DMS79 (cell line): ENCODE results near the gene EFNB2.

Source experiments
- DNase-seq: peaks from one replicate; lab custom pipeline; 2025; lab: John Stamatoyannopoulos, UW

Gene EFNB2

DNA sequence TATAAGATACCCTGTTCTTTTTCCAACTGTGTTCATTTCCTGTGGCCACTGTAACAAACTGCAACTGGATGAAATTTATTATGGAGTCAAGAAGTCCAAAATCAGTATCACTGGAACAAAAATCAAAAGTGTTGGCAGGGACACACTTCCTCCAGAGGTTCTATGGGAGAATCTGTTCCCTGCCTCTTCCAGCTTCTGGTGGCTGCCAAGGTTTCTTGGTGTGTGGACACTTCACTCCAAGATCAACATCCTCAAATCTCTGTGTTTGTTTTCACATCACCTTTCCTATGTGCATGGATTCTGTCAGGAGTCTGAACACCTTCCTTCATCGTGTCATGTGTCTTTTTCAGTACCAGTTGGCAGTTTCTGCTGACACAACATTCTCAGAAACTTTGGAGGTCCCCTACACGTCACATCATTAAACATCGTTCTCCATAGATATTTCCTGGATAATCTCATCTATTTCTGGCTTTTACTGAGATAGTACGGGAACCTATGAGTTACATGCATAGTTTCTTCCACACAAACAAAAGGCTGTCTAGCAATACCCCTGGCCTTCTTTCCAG, 15.2 kb upstream of the EFNB2 start:
- no peak for DNase-seq

DNA sequence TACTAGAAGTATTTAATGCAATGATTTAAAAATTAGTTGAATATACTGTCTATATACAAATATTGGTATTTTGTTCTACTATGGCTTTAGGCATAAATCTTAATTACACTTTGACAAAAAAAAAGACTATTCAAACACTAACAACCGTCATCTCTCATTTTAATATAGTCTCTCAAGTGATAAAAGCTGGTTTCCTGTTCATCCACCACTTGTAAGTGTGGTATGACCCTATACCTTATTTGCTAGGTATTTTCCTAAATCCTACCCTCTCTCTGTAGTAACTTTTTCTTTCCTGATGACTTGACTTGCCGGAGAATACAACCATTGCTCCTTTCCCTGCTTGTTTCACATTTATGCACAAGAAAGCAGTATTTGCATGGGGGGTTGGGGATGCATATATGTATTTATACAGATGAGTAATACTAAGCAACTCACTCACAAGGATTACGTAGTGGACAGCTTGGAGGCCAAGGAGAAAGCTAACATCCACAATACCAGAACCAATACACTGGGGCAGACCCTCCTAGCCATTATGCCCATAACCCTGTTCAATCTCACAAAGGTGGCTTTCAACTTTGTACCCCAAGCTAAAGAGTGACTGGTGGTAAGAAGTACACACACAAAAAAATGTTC, 12.7 kb upstream of the EFNB2 start:
- no peak for DNase-seq

GRCh38 chr13:106541826-106542225, 6.4 kb upstream of the EFNB2 start:
- no peak for DNase-seq

DNA sequence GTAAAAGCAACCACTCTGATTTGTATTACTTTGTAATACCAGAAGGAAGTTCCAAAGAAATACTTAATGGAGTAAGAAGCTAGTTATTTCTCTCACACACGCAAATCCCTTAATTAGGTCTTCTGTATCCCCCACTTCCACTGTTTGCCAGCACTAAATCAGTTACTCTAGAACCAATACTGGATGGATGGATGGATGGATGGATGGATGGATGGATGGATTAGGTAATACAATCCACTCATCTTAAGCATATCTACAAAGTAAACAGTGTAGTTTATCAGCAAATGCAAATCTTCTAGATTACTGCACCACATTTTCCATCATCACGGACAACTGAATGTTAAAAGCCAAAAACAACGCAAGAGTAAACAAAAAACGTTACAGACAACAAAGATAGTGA, 5.2 kb upstream of the EFNB2 start:
- no peak for DNase-seq

DNA sequence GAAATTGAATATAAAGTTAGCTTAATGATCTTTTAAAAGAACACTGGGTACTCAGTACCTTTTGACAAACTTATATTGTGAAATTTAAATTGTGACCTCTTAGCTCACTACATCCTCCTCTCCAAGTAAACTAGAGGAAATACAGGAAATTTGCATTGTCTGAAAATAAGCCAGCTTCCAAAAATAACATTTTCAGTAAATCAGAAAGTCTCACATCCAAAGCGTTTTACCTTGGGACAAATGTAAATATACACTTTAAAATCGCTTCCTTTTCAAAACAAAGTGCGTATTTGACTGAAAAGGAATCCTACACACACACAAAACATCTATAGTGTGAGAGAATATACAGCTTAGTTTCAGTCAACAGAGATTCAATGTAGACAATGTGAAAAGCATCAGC, 2.1 kb upstream of the EFNB2 start:
- no peak for DNase-seq

- DNase-seq: peak; percentile 75
These were observed 977 bp upstream of the EFNB2 start for GRCh38 chr13:106536244-106537034.

DNA sequence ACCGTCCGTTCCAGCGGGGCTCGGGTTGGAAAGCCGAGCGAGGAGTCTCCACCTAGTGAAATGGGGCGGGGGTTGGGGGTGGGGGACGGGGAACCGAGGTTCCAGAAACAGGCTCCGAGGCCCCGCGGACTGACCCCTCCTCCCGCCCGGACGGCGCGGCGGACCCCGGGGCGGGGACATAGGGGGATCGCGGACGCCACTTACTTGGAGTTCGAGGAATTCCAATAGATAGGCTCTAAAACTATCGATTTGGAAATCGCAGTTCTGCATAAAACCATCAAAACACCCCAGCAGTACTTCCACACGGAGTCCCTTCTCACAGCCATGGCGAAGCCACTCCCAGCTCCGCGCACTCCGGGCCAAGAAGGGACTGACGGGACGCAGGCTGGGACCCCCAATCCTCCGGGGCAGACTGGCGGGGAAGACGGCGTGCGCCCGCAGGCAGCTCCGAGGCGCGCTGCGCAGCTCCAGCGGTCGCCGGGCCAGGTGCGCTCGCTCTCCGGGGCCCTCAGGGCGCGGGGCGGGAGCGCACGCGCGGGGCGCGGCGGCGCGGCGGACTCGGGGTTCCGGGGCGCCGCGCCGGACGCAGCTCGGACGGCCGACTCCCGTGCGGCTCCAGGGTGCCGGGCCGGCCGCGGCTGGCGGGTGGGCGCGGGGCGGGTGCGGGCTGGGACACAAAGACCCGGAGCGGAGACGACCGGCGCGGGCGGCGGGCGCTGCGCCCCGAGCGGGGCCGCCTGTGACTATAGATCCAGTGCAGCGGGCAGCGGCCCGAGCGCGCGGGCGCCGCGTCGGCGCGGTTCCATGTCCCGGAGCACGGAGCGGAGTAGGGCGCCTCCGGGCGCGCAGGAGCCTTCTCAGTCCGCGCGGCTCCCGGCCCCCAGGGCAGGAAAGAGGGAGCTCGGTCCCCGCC, 567 bp downstream of the EFNB2 start:
- peak; percentile 7 for DNase-seq

- DNase-seq: peak; percentile 48
These were observed 1.4 kb downstream of the EFNB2 start for GRCh38 chr13:106533943-106534638.

GRCh38 chr13:106533101-106533942, 2.1 kb downstream of the EFNB2 start:
- peak; percentile 41 for DNase-seq

GRCh38 chr13:106532111-106532929, 3.1 kb downstream of the EFNB2 start:
- DNase-seq: no peak

- no peak for DNase-seq
These were observed 4.4 kb downstream of the EFNB2 start for GRCh38 chr13:106530980-106531481.

DNA sequence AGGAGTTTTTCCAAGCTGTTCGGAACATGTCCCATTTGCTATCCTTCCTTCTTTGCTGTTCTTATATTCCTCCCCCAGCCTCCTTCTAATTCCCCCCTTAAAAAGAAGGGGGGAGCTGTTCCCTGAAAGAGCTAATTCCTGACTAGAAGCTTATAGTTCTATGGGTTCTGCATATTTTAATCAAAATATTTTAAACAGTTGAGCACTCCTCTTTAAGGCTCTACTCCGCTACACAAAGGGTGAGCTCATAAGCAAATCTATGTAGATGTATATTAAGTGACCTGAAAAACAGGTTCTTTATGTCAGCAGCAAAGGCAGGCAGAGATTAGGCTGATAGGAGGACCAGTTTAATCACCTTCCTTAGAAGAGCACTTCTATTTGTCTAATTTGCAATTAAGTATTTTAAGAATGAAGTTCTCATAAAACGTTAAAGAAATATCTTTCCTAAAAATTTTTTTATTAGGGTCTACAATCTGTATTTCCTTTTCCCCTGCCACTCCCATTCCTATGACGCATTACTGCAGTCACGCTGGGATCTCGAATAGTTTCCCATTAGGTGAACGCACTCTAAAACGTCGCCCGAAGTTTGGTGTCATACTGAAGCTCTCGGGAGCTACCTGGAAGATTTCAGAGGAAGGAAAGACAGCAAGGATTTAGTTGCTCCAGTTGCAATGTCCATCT, 5.2 kb downstream of the EFNB2 start:
- no peak for DNase-seq

- DNase-seq: no peak
These were observed 5.9 kb downstream of the EFNB2 start for GRCh38 chr13:106529415-106530170.

DNA sequence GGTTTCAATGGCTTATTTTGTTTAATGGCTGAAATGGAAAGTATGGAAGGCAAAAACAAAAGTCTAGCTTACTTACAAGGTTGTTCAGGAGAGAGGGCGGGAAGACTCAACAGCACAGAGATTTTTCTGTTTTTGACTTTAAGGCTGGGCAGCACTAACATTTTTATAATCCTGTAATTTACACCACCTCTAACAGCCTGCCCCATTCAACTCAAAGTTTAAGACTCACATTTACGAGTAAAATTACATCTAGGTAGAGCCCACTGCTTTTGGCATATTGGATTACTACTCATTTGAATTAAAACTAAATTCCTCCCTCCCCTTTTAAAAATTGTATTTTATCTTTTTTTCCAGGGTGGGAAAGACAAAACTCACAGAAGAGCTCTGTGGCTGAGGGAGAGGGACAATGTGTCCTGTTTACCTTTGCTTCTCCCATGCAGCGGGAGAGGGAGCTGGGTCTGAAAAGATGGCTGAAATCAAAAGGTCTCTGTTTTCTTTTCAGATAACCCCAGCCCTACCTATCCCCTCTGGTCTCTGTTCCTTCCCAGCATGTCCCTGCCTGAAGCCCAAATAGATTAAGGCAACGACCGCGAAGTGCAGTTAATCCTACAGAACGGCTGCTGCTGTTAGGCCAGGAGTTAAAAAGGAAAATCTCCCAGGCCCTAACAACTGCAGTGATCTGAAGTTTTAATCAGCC, 6.6 kb downstream of the EFNB2 start:
- no peak for DNase-seq

DNA sequence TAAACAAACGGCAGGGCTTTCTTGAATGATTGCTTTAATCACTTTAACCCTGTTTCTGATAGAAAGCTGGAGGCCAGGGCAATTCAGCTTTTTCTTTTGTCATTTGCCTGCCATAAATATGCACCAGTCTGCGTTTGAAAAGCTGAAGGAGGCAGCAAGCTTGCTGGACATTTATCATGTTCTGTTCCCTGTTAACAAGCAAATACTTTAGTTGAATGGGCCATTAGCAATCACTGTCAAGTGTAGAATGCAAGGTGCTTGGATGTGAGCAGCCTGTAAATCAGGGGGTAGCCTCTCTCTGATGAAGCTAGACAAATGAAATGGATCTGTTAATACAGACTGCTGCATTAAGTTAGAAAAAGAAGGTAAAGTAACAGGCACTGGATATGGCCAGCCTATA, 7.6 kb downstream of the EFNB2 start:
- no peak for DNase-seq

- DNase-seq: no peak
These were observed 8.0 kb downstream of the EFNB2 start for GRCh38 chr13:106527445-106527801.

GRCh38 chr13:106526738-106527444, 8.6 kb downstream of the EFNB2 start:
- no peak for DNase-seq
